NCI-H1436 (cell line): ENCODE data around the gene MNAT1.
A peak's percentile ranks its signal among the peaks of the same experiment; 100 is the strongest.
"Not testable (repeated sequence)": the region's sequence is repeated elsewhere in the genome, so short reads cannot be mapped to it uniquely, and the experiment has no call there.

Experiments used
- DNase-seq: peaks from one replicate; lab custom pipeline; 2025; lab: John Stamatoyannopoulos, UW

MNAT1 gene

DNA sequence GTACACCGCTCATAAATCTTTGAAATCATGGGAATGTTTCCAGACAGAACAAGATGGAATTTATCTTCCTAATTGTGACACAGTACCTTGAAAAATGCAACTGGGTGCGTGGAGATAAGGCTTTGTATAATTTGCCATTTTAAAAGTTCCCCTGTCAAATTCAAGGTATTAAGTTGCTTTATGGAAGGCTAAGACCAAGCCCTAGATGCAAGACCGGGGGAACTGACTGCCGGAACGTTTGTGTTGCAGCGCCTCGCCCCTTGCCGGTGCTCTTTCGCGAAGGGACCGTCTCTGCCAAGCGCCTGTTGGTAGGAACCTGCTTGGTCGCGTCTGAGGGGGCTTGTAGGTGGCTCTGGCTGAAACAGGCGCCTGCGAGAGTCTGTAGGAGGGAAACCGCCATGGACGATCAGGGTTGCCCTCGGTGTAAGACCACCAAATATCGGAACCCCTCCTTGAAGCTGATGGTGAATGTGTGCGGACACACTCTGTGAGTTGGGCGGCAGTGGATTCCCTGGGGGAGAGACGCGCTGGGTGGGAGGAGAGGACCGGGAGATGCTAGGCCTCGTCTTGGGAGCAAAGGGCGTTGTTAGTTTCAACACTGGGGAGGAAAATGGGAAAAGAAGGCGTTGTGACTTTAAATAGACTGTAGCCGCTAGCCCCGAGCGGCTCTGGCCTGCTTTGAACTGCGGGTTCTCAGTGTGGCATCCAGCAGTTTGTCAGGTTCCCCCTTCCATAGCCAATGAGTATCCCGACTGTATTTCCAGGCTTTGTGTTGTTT lies at the start of gene MNAT1:
MNAT1 (plus strand) TSS at position 297 of the 778 bp plus-strand sequence; CDS start at position 399, 102 bp downstream.
- peak; percentile 75 for DNase-seq

DNA sequence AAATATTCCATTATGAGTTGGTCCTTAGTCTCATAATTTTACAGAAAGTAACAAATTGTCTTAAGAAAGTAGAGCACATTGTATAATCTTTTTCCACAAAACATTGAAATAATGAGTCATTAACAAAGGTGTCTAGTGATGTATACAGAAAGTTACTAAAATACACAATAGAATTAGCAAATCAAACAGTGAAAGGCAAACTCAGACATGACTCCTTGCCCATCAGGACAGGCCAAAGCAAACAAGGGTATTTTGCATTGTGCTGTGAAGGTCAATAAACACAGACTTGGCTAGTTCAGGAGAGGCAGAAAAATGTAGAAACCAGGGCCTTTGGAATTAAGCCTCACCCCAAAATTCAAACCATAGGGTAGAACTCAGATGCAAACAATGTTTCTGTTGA lies 47.7 kb upstream of the MNAT1 start:
- no peak for DNase-seq

DNA sequence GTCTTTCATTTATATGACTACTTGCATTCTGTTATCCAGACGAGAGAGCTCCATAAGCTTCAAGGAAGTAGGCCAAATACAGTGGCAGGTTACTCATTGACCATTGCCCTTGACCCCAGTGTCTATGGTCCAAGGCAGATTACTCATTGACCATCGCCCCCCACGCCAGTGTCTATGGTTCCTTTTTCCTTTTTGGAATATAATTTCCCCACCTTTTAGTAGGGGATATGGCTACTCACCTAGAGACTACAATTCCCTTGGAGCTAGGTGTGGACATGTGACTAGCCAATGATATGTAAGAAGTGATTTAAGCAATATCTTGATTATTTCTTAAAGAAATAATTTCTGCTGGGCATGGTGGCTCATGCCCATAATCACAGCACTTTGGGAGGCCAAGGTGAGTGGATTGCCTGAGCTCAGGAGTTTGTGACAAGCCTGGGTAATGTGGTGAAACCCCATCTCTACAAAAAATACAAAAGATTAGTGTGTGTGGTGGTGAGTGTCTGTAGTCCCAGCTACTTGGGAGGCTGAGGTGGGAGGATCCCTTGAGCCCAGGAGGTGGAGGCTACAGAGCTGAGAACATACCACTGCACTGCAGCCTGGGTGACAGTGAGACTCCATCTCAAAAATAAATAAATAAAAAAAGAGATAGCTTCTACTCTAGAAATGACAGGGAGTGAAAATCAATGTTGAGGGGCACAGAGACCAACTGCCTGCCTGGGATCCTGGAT lies 43.0 kb upstream of the MNAT1 start:
- DNase-seq: no peak

DNA sequence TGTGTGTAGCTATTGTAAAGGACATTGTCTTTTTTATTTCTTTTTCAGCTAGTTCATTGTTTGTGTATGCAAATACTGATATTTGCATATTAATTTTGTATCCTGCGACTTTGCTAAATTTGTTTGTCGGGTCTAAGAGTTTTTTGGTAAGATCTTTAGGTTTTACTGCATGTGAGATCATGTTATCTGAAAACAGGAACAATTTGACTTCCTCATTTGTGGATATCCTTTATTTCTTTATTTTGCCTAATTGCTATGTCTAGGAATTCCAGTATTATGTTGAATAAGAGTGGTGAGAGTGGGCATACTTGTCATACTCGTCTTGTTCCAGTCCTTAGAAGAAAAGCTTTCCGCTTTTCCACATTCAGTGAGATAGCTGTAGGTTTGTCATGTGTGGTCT lies 39.2 kb upstream of the MNAT1 start:
- DNase-seq: no peak

GRCh38 chr14:60700598-60700997 lies 34.0 kb upstream of the MNAT1 start:
- no peak for DNase-seq

DNA sequence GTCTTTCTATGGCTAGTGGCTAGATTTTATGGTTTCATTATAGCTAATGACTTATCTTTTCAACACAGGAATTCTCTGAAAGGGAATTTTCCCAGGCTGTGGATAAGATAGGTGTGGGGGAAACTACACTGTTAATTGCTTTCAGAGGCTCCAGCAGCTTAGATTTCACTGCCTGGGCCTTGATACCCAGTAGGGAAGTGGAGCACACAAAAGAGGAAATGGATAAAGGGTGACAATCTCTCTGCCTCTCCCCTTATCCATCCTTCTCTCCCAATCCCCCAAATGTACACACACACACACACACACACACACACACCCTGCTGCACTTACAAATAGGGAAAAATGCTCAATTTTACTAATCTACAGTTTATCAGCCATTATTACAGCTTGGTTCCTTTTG lies 29.5 kb upstream of the MNAT1 start:
- DNase-seq: no peak

DNA sequence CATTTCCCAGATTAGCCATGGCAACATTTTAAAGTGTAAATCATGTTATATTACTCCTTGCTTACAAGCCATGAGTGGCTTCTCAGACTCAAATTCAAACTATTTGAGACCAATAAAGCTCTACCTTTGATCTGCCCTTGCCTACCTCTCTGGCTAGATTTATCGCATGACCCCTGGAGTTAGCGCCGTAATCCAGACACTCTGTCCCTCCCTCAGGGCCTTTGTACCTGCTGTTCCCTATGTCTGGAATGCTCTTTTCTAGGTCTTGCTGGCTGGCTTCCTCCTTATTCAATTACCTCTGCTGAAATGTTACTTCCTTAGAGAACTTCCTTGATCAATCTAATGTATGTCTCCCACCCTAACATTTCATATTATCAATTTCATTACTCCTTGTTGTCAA lies 26.7 kb upstream of the MNAT1 start:
- no peak for DNase-seq

GRCh38 chr14:60710494-60710893 lies 24.1 kb upstream of the MNAT1 start:
- no peak for DNase-seq

GRCh38 chr14:60713513-60713912 lies 21.0 kb upstream of the MNAT1 start:
- DNase-seq: no peak

DNA sequence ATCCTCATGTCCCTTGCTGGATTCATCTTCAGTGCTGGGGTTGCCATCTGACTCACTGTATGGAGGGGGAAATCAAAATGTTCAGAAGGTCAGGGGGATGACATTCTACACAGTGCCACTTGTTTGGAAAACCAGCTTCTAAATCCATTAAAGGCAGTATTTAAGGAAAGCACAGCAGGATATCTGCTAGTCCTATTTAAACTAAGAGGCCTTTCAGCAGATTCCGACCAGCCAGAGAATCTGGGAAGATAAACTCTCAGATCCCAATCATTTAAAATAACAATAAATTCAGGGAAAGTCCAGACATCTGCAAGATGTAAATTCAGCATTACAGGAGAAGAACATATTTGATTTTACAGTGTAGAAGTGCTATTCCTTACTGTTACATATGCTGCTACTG lies 14.2 kb upstream of the MNAT1 start:
- DNase-seq: no peak

DNA sequence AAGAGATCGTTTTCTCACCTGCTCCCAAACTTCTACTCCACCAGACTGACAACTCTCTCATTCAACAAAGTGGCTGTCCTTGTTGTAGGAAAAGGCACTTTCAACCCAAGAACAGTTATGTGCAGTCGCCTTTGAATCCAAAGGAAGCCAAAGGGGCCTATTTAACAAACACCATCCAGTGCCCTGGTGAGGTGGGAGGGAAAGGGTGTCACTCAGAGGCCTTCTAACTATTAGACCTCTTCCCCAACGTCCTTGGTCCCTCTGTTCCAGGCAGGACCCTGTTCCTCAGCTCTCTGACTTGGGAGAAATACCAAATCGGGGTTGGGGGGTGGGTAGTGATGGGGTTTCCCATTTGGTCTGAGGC lies 13.6 kb upstream of the MNAT1 start:
- DNase-seq: no peak

DNA sequence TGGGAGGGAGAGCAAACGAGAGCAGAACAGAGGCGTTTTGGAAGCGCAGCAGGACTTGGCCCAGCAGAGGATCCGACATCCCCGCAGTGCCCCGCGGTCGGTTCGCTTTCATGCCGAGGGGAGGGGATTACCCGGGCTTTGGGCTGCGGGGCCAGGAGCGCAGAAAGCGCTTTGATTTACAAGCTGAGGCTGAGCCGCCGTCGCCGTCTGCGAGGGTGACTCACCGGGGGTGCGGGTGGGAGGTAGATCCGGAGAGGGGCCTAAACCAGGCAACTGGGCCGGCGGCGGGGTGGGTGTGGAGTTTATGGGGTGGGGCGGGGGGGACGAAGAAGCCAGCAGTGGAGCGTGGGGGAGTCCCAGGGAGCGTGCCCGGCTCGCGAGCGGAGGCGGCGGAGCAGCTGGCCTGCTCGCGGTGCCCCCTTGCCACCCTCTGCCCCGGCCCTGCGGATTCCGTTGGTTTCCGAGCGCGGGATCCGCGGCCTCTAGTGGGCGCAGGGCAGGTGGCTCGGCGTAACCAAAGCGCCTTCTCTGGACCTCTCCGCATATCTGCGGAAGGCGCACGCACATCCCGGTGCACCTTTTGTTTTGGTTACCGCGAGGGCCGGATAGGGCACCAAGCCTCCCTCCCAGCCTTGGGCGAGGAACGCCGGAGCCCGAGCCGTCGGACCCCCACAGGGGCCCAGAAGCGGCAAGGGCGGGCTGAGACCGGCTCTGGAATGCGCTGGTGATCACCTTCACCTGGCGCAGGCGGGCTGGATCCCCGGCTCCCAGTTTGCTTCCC lies 13.0 kb upstream of the MNAT1 start:
- peak; percentile 33 for DNase-seq

GRCh38 chr14:60722107-60722356 lies 12.5 kb upstream of the MNAT1 start:
- no peak for DNase-seq

DNA sequence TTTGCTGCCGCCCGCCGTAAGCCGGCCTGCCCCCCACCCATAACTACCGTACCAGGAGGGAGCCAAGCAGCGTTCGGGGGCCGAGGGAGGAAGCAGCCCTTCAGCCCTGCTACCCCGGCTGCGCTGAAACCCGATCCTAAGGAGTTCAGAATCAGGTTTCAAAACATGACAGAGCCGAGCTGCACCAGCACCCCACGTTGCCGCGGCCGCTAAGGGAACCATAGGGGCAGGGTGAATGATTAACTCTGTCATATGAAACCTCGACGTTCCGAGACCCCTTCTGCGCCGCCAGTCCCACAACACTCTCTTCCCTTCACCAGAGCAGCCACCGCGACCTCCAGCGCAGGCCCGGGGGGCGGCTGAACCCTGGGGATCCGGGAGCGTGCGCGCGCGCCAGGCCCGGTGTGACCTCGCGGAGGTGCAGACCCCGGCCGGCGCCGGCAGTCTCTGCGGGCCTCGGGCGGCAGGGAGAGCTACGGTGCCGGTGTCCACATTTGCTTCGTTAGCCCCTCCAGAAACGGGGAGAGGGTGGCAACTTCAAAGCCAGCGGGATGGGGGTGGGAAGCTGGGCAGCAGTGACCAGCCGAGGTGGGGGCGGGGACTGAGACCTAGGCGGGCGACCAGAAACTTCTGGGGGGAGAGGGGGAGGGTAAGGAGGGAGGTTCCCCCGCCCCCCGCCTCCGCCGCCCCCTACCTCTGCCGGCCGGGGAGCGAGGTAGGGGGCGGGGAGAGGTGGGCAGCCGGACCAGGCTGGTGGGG lies 12.0 kb upstream of the MNAT1 start:
- peak; percentile 56 for DNase-seq

DNA sequence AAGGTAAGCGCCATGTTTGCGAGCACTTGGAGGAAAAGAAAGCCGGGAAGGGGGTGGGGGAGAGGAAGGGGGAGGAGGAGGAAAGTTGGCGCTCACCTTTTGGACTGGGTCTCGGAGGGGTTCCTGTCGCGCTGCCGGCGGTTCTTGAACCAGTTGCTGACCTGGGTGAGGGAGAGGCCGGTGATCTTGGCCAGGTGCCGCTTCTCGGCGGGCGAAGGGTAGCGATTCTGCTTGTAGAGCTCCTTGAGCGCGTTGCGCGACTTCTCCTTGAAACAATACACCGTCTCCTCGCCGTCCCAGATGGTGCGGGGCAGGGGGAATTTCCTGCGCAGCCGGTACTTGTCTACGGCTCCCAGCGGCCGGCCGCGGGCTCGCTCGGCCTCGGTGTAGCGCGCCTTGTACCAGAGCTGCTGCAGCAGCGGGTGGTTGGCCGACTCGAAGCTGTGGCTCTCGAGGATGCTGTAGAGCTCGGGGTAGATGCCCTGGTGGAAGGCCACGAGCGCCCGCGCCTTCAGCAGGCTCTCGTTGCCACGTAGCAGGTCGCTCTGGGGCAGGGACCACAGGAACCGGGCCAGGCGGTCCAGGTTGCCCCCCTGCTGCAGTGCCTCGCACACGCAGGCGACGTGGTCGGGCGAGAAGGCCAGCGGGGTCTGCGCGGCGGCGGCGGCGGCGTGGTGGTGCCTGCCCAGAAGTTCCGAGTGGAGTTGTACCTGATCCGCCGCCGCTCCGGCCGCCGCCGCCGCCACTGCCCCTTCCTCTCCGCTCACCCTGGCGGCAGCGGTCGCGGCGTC lies 11.2 kb upstream of the MNAT1 start:
- DNase-seq: peak; percentile 12

DNA sequence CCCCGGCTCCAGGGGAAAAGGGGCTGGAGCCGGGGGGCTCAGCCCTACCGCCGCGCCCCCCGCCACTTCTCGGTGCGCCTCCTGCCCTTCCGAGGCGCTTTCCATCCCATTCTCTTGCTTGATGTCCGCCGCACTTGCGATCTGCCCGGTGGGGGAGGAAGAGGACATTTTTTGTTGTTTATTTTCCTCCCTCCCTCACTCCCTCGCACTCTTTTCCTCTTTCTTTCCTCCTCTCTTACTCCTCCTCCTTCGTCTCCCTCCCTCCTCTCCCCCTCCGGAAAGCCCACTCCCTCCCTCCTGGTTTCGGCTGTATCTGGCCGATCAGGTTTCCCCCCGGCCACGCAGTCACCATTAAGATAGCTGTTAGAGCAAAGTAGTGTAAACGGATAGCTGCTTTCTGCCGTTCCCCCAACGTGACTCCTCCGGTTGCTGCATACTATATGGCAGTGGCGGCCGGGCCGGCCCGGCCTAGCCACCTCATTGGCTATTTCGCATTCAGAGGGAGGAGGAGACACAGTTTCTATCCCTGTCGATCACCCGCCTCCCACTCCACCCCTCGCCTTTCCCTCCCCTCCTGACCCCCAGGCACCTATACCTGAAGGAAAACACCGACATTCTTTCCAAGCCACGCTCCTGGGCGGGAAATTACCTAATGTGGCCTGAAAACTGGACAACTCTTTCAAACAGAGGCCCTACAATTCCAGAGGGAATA lies 10.5 kb upstream of the MNAT1 start, which contains the start of gene SIX4:
SIX4 (minus strand) TSS at position 445 of the 712 bp plus-strand sequence; CDS start at position 168, 277 bp downstream.
- DNase-seq: peak; percentile 82

DNA sequence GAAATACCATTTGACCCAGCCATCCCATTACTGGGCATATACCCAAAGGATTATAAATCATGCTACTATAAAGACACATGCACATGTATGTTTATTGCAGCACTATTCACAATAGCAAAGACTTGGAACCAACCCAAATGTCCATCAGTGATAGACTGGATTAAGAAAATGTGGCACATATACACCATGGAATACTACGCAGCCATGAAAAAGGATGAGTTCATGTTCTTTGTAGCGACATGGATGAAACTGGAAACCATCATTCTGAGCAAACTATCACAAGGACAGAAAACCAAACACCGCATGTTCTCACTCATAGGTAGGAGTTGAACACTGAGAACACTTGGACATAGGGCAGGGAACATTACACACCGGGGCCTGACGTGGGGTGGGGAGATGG lies 3.3 kb upstream of the MNAT1 start:
- DNase-seq: not testable (repeated sequence)

DNA sequence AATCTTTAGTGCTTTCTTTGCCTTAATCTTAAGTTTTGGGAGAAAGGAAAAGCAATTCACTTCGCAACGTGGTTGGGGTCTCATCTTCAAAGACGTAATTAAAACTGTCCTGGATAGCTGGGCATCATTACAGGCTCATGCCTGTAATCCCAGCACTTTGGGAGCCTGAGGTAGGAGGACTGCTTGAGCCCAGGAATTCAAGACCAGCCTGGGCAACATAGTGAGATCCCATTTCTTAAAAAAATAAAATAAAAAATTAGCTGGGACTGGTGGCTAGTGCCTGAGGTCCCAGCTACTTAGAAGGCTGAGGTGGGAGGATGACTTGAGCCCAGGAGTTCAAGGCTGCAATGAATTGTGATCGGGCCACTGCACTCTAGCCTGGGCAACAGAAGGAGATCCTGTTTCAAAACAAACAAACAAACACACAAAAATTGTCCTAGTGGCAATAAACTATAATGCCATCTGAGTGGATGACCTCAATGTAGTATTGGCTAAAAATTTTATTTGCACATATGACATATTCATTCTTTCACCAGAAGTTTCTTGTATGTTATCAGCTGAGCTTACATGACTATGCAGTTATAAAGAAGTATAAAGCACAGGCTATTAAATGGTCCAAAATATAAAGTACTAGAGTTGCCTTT lies 1.6 kb upstream of the MNAT1 start:
- DNase-seq: no peak

DNA sequence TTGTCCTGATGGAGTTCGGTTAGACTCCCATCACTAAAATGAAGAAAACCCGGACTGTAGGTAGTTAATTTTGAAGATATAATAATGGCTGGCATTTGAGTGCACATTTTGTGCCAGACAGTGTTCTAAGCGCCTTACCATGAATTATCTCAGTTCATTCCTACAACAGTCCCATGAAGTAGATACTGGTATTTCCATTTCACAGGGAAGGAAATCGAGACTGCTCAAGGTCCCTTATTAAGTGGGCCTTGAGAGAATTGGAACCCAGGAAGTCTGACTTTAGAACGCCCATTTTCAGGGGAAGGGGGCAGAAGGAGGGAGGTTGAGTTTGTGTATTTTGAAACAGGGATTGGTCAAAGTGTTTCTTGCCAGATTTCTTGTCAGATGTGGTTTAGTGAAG lies 855 bp downstream of the MNAT1 start:
- no peak for DNase-seq

DNA sequence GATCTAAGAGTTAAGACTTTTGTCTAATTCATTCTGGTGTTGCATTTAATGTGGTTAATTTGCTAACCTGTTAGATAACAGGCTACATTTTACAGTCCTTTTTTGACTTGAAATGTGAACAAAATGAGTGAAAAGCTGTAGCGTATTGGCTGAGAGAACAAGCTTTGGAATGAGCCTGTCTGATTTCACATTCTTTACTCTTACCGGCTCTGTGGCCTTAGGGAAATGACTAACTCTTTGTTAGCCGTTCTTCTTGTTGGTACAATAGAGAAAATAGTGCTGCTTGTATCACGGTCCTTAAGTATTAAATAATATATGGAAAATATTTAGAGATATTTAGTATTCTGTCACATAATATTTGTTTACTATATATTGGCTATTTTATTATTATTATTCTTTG lies 1.9 kb downstream of the MNAT1 start:
- no peak for DNase-seq
